Measurements from ENCODE around the gene CYP26B1. TPM values are rescaled to one million over a fixed set of nuclear protein-coding genes. Genes with fewer than 3 reads are reported as not detected.
"Not testable (repeated sequence)": the region's sequence is repeated elsewhere in the genome, so short reads cannot be mapped to it uniquely, and the experiment has no call there.

CYP26B1 gene
- total and polyA plus RNA-seq, 5 experiments from 2014 or later: not detected

- Mint-ChIP-seq H3K36me3 (no peaks in the 10 kb centered on the region), H3K9me3 (no peaks in the 10 kb centered on the region), H3K4me3 (no peak overlapping the region), H3K27ac (no peak overlapping the region), H3K27me3 (peaks cover 0 to 14% (median 5%) of the 10 kb centered on the region in 5 donors), H3K4me1 (peaks cover 0 to 2% (median 0%) of the 10 kb centered on the region in 4 donors)
- ATAC-seq (no peak), DNase-seq (no peak)
- POLR2A ChIA-PET: no interaction called here
These were observed 58.6 kb downstream of the CYP26B1 start for GRCh38 chr2:72089028-72089427.

GRCh38 chr2:72086871-72087633, 60.6 kb downstream of the CYP26B1 start:
- POLR2A ChIA-PET, H3K4me3 Mint-ChIP-seq, H3K4me1 Mint-ChIP-seq, H3K36me3 Mint-ChIP-seq, DNase-seq, H3K9me3 Mint-ChIP-seq, ATAC-seq, H3K27ac Mint-ChIP-seq: not testable (repeated sequence)
- H3K27me3 Mint-ChIP-seq: peaks cover 0 to 14% (median 4%) of the 10 kb centered on the region in 5 donors

- no peak for DNase-seq
- Mint-ChIP-seq H3K27me3 (peaks cover 0 to 12% (median 5%) of the 10 kb centered on the region in 5 donors), H3K36me3 (no peaks in the 10 kb centered on the region), H3K27ac (no peak overlapping the region), H3K9me3 (no peaks in the 10 kb centered on the region), H3K4me3 (no peak overlapping the region), H3K4me1 (no peaks in the 10 kb centered on the region)
- POLR2A ChIA-PET: no interaction called here
- ATAC-seq: no peak
These were observed 62.1 kb downstream of the CYP26B1 start for GRCh38 chr2:72085513-72085912.

- H3K4me3 Mint-ChIP-seq: no peak overlapping the region
- ATAC-seq: no peak
- no peaks in the 10 kb centered on the region for H3K4me1 Mint-ChIP-seq
- POLR2A ChIA-PET: no interaction called here
- H3K36me3 Mint-ChIP-seq: no peaks in the 10 kb centered on the region
- no peaks in the 10 kb centered on the region for H3K9me3 Mint-ChIP-seq
- no peak overlapping the region for H3K27ac Mint-ChIP-seq
- DNase-seq: no peak
- H3K27me3 Mint-ChIP-seq: peaks cover 0 to 12% (median 3%) of the 10 kb centered on the region in 5 donors
These were observed 62.6 kb downstream of the CYP26B1 start for GRCh38 chr2:72085036-72085435.

- H3K27ac Mint-ChIP-seq: no peak overlapping the region
- H3K9me3 Mint-ChIP-seq: no peaks in the 10 kb centered on the region
- ATAC-seq (no peak), DNase-seq (no peak)
- H3K4me1 Mint-ChIP-seq: no peaks in the 10 kb centered on the region
- POLR2A ChIA-PET: no interaction called here
- no peak overlapping the region for H3K4me3 Mint-ChIP-seq
- peaks cover 0 to 12% (median 3%) of the 10 kb centered on the region in 5 donors for H3K27me3 Mint-ChIP-seq
- no peaks in the 10 kb centered on the region for H3K36me3 Mint-ChIP-seq
These were observed 63.1 kb downstream of the CYP26B1 start for GRCh38 chr2:72084584-72084976.

- H3K9me3 Mint-ChIP-seq: no peaks in the 10 kb centered on the region
- no peak overlapping the region for H3K27ac Mint-ChIP-seq
- no peaks in the 10 kb centered on the region for H3K36me3 Mint-ChIP-seq
- POLR2A ChIA-PET: no interaction called here
- ATAC-seq (no peak), DNase-seq (no peak)
- H3K4me1 Mint-ChIP-seq: no peaks in the 10 kb centered on the region
- peaks cover 0 to 12% (median 3%) of the 10 kb centered on the region in 5 donors for H3K27me3 Mint-ChIP-seq
- no peak overlapping the region for H3K4me3 Mint-ChIP-seq
These were observed 63.7 kb downstream of the CYP26B1 start for GRCh38 chr2:72083751-72084583.

- H3K4me3 Mint-ChIP-seq: no peak overlapping the region
- H3K27me3 Mint-ChIP-seq: peaks cover 0 to 12% (median 3%) of the 10 kb centered on the region in 5 donors
- no peak for ATAC-seq
- H3K27ac Mint-ChIP-seq: no peak overlapping the region
- no peaks in the 10 kb centered on the region for H3K9me3 Mint-ChIP-seq
- no peaks in the 10 kb centered on the region for H3K4me1 Mint-ChIP-seq
- POLR2A ChIA-PET: no interaction called here
- H3K36me3 Mint-ChIP-seq: no peaks in the 10 kb centered on the region
- no peak for DNase-seq
These were observed 64.8 kb downstream of the CYP26B1 start for GRCh38 chr2:72082887-72083286.

GRCh38 chr2:72082021-72082601, 65.6 kb downstream of the CYP26B1 start:
- DNase-seq (no peak), ATAC-seq (no peak)
- POLR2A ChIA-PET: no interaction called here
- Mint-ChIP-seq H3K4me3 (no peak overlapping the region), H3K27me3 (peaks cover 0 to 12% (median 5%) of the 10 kb centered on the region in 5 donors), H3K4me1 (no peaks in the 10 kb centered on the region), H3K9me3 (peaks cover 0 to 4% (median 0%) of the 10 kb centered on the region in 9 donors), H3K27ac (no peak overlapping the region), H3K36me3 (no peaks in the 10 kb centered on the region)

GRCh38 chr2:72081451-72081850, 66.2 kb downstream of the CYP26B1 start:
- no peak overlapping the region for H3K27ac Mint-ChIP-seq
- ATAC-seq (no peak), DNase-seq (no peak)
- no peaks in the 10 kb centered on the region for H3K4me1 Mint-ChIP-seq
- H3K36me3 Mint-ChIP-seq: no peaks in the 10 kb centered on the region
- peaks cover 0 to 4% (median 0%) of the 10 kb centered on the region in 9 donors for H3K9me3 Mint-ChIP-seq
- H3K27me3 Mint-ChIP-seq: peaks cover 0 to 12% (median 5%) of the 10 kb centered on the region in 5 donors
- POLR2A ChIA-PET: no interaction called here
- no peak overlapping the region for H3K4me3 Mint-ChIP-seq

GRCh38 chr2:72080286-72081145, 67.1 kb downstream of the CYP26B1 start:
- no peak for ATAC-seq
- DNase-seq: no peak
- Mint-ChIP-seq H3K36me3 (no peaks in the 10 kb centered on the region), H3K9me3 (peaks cover 0 to 7% (median 0%) of the 10 kb centered on the region in 9 donors), H3K4me3 (no peak overlapping the region), H3K4me1 (no peaks in the 10 kb centered on the region), H3K27me3 (peaks cover 0 to 12% (median 5%) of the 10 kb centered on the region in 5 donors), H3K27ac (no peak overlapping the region)
- POLR2A ChIA-PET: no interaction called here
